CD4-positive, alpha-beta T cell treated with Interleukin-17A for 4 hours (primary cell): Measurements from ENCODE around the gene MLIP.
"Not testable (repeated sequence)": the region's sequence is repeated elsewhere in the genome, so short reads cannot be mapped to it uniquely, and the experiment has no call there.

ENCODE experiments used
- DNase-seq: peaks from one replicate; pipeline ENCODE4 v3.0.0-alpha.2; 2020; ENCODE audit warnings: mixed read lengths

MLIP gene

GRCh38 chr6:54236984-54237383 lies 125.7 kb downstream of the MLIP start:
- DNase-seq = no peak

- DNase-seq = no peak
These were observed 127.2 kb downstream of the MLIP start for GRCh38 chr6:54238396-54238795.

- DNase-seq = no peak
These were observed 132.5 kb downstream of the MLIP start for GRCh38 chr6:54243699-54244098.

DNA sequence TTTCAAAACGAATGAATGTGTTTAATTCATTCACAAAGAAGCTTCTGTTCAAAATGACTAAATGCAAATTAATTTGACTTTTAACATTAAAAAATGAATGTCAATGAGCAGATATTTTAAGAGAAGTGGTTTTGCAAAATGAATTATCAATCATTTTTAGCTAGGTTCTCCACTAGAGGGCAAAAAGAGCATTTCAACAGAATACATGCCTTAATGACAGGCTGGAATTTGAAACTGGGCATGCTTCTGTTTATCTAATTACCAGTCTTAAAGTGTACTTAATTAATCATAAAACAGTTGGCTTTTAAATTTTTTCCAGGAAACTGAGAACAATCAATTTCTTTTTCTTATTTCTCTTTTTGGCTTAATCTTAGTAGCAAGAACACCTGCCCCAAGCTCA lies 133.2 kb downstream of the MLIP start:
- DNase-seq = no peak

DNA sequence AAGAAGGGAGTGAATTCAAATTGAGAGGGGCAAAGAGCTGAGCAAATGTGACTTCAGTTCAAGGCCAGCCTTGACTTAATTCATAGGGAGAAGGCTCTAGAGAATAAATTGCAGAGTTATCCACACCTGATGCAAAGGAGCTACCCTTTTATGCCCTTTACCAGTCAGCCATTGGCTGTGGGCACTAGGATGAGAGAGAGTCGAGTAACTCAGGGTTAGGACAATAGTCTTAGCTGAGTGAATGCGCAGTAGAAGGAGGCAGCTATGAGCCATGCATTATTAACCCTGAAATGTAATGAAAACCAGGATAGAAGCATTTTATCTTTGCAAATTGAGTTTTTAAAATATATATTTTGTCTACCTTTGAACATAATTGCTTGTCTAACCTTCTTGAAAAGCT lies 134.0 kb downstream of the MLIP start:
- no peak for DNase-seq

DNA sequence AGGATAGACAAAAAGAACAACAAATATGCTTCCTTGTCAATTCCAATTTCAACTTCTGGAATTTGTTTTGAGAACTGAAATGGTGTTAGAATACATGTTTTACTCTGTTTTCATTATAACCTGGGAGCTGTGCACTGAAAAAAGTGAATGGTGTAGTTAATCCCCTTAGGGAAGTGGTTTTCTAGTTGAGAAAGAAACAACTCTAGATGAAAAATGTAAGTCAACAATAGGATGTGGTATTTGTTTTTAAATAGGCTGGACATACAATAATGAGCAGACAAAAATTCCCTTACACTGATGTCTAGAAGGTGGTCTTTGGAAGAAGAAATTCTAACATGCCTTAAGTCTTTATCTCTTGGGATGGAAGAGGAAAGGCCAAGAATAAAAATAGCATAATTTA lies 137.1 kb downstream of the MLIP start:
- no peak for DNase-seq

DNA sequence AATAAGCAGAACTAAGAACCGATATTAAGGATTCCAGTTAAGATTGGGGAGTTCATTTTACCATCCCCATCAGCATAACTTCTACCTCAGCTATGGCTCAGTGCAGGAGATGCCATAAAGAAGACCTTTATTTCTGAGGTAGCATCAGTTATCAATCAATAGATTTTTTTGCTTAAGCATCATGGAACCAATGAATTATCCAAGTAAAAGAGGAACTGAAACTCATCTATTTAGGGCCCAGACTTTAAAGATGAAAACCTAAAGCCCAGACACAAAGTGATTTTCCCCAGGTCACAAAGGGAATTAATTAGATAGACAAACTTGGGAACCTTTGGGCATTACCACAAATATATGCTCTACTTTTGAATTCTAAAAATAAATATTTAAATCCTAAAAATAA lies 137.8 kb downstream of the MLIP start:
- no peak for DNase-seq

DNA sequence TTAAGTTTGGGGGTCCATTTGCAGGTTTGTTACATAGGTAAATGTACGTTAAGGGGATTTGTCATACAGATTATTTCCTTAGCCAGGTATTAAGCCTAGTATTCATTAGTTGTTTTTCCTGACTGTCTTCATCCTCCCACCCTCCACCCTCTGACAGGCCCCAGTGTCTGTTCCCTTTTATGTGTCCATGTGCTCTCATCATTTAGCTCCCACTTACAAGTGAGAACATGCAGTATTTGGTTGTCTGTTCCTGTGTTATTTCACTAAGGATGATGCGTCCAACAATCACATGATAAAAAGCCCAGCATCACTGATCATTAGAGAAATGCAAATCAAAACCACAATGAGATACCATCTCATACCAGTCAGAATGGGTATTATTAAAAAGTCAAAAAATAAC lies 138.6 kb downstream of the MLIP start:
- DNase-seq = not testable (repeated sequence)

DNA sequence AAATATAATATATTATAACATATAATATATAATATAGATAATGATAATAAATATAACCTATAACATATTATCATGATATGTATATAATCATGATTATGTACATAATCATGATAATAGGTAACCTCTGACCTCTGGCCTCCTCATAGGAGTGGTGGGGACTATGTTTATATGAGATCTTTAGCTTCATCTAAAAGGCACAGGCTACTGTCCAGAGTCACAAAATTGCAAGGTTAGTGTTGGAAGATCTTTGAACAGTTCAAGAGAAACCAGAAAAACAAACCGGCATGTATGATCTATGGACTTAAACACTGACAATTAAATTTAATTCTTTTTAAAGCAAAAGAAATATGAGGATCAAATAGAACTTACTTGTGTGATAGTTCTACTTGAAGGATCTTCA lies 141.3 kb downstream of the MLIP start:
- no peak for DNase-seq

DNA sequence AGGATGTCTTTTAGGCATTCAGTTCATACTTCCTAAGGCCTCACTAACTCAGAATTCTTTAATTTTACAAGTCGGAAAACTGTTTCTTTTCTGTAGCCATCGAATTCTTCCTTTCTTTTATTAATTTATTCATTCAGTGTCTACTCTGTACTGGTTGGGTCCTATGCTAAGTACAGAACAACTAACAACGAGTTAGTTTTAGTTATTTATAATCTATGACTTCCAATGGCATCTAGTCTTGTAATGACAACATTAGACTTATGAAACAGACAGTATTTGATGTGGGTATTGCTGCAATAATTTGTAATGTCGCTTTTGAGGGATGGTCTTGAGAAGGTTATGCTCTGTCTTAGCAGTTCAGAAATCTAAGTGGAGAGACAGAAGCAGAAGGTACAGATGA lies 141.7 kb downstream of the MLIP start:
- no peak for DNase-seq

GRCh38 chr6:54254886-54255285 lies 143.6 kb downstream of the MLIP start:
- no peak for DNase-seq

- no peak for DNase-seq
These were observed 144.6 kb downstream of the MLIP start for GRCh38 chr6:54255886-54256285.

GRCh38 chr6:54260025-54260424 lies 148.8 kb downstream of the MLIP start:
- DNase-seq = no peak

GRCh38 chr6:54262499-54262898 lies 151.3 kb downstream of the MLIP start:
- DNase-seq = no peak

GRCh38 chr6:54262971-54263370 lies 151.7 kb downstream of the MLIP start:
- no peak for DNase-seq

GRCh38 chr6:54264581-54265272 lies 153.5 kb downstream of the MLIP start:
- no peak for DNase-seq

DNA sequence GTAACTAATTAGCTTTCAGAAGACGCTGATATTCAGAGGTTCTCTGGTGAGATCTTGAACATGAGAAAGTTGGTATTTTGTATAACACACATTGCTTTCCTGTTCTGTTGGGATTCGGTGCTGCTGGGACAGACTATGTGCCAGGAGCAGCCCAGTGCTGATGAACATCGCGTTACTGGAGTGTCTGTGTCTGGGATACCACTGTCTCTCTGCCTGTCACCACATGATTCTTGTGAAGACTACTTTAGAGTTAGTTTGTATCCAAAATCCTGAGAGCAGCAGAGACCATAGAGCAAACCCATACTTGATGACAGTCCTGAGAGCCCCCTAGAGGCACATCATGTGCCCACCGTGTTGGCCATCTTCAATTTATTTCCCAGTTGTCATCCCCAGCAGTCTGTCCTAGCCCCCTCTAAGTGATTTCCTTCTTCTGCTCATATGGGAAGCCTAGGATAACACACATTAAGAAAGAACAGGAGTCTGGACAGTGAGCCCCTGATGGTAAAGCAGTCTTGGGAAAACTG lies 155.2 kb downstream of the MLIP start:
- DNase-seq = no peak

DNA sequence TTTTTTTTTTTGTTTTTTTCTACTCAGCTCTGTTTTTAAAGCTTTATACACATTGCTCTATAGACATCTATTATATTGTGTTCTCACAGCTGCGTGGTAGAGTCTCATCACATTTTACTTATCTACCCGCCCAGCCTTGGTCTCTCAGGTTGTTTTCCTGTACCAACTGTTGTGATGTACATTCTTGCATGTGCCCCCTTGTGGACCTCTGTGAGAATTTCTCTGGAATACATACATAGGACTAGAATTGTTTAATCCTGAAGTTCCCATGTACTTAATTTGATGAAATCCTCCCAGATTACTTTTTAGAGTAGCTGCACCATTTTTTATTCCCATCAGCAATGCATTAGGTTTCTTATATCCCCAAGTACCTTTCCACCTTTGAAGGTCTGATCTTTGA lies 156.6 kb downstream of the MLIP start:
- DNase-seq = no peak

GRCh38 chr6:54273214-54273820 lies 162.1 kb downstream of the MLIP start:
- DNase-seq = no peak

DNA sequence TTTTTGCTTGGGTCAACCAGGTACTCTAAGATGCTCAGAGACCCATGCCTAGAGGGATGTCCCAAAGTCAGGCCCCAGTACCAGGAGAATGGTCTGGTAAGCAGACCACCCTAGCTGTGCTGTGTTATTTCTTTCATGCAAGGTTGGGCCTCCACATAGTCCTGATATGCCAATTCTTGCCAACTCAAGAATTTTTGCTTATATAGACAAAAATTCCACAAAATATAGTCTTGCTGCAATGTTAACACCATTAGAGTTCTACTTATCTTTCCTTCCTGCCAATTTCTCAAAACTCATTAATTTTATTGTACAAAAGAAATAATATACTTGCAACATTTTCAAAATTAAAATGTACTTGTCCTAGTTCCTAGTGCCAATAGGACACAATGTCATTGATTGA lies 163.1 kb downstream of the MLIP start:
- no peak for DNase-seq

GRCh38 chr6:54282186-54282585 lies 170.9 kb downstream of the MLIP start:
- no peak for DNase-seq

- no peak for DNase-seq
These were observed 173.1 kb downstream of the MLIP start for GRCh38 chr6:54284161-54284860.

DNA sequence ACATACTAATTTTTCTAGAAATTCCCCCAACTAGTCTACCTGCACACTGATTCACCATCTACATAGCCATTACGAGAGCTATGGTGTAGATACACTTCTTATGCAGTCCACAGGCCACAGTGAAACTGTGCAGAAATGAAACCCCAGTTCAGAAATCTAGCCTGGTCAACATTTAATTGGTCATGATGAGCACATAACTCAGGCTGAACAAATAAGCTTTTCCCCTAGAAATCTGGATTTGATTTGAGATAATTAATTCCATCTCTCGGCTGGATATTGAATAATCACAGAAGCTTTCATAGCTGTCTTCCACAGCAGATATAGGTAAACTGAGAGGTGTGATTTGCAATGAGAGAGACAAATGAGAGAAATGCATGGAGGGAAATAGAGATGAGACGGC lies 174.4 kb downstream of the MLIP start:
- no peak for DNase-seq

- no peak for DNase-seq
These were observed 174.9 kb downstream of the MLIP start for GRCh38 chr6:54286141-54286540.
